GM21423 (cell line): ENCODE results near the gene ALPL.
"Not testable (repeated sequence)": the region's sequence is repeated elsewhere in the genome, so short reads cannot be mapped to it uniquely, and the experiment has no call there.

ENCODE experiments used
- ATAC-seq: cut with Tn5 transposase; IDR thresholded peaks from one replicate; pipeline ENCODE4 v1.9.1; 2021; ENCODE audit warnings: mild to moderate bottlenecking, moderate library complexity; ENCODE audit not compliant: unreplicated experiment

ALPL gene

GRCh38 chr1:21553116-21553926, 44.1 kb downstream of the ALPL start:
- ATAC-seq, result no peak

GRCh38 chr1:21559788-21560567, 50.8 kb downstream of the ALPL start:
- ATAC-seq, result no peak

- no peak for ATAC-seq
These were observed 51.9 kb downstream of the ALPL start for GRCh38 chr1:21560916-21561638.

- no peak for ATAC-seq
These were observed 53.7 kb downstream of the ALPL start for GRCh38 chr1:21562896-21563295.

GRCh38 chr1:21563971-21564370, 54.7 kb downstream of the ALPL start:
- ATAC-seq, result no peak

GRCh38 chr1:21564521-21565095, 55.4 kb downstream of the ALPL start:
- no peak for ATAC-seq

GRCh38 chr1:21565285-21565684, 56.1 kb downstream of the ALPL start:
- no peak for ATAC-seq

- not testable (repeated sequence) for ATAC-seq
These were observed 57.1 kb downstream of the ALPL start for GRCh38 chr1:21566361-21566760.

GRCh38 chr1:21567241-21568005, 58.2 kb downstream of the ALPL start:
- no peak for ATAC-seq

GRCh38 chr1:21568006-21568746, 59.0 kb downstream of the ALPL start:
- no peak for ATAC-seq

GRCh38 chr1:21568809-21569385, 59.7 kb downstream of the ALPL start:
- ATAC-seq, result no peak

GRCh38 chr1:21569820-21570527, 60.8 kb downstream of the ALPL start:
- ATAC-seq, result no peak

GRCh38 chr1:21570528-21570875, 61.3 kb downstream of the ALPL start:
- no peak for ATAC-seq

GRCh38 chr1:21570885-21571284, 61.7 kb downstream of the ALPL start:
- no peak for ATAC-seq

GRCh38 chr1:21572221-21572620, 63.0 kb downstream of the ALPL start:
- ATAC-seq, result no peak

GRCh38 chr1:21572735-21573277, 63.6 kb downstream of the ALPL start:
- no peak for ATAC-seq

- ATAC-seq, result no peak
These were observed 64.3 kb downstream of the ALPL start for GRCh38 chr1:21573475-21573874.

- no peak for ATAC-seq
These were observed 64.8 kb downstream of the ALPL start for GRCh38 chr1:21573971-21574465.
